GM18499 (cell line): ENCODE results near the gene ARHGAP42.

Experiments used
- ATAC-seq: cut with Tn5 transposase; IDR thresholded peaks from one replicate; pipeline ENCODE4 v1.9.1; 2021; ENCODE audit warnings: moderate number of reproducible peaks; ENCODE audit not compliant: insufficient read depth, unreplicated experiment

The ARHGAP42 gene

DNA sequence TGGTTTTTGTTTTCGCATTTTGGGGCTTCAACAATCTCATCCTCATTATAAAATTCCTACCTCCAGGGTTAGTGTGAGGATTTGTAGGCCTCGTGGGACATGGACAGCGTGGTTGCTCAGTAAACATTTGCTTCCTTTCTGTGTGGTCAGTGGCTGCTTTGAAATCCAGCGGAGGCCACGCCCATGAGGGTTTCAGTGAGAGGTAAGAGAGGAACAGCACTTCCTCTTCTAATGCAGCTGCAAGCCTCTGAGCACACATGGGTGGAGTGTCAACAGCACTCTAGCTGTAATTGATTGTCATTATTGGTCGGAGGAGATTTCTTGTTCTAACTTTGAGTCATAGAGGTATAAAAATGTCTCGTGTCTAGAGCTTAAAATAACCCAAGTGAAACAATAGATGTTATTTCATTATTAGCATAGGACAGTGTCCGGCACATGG lies 6.0 kb upstream of the ARHGAP42 start:
- peak; percentile 100 for ATAC-seq

DNA sequence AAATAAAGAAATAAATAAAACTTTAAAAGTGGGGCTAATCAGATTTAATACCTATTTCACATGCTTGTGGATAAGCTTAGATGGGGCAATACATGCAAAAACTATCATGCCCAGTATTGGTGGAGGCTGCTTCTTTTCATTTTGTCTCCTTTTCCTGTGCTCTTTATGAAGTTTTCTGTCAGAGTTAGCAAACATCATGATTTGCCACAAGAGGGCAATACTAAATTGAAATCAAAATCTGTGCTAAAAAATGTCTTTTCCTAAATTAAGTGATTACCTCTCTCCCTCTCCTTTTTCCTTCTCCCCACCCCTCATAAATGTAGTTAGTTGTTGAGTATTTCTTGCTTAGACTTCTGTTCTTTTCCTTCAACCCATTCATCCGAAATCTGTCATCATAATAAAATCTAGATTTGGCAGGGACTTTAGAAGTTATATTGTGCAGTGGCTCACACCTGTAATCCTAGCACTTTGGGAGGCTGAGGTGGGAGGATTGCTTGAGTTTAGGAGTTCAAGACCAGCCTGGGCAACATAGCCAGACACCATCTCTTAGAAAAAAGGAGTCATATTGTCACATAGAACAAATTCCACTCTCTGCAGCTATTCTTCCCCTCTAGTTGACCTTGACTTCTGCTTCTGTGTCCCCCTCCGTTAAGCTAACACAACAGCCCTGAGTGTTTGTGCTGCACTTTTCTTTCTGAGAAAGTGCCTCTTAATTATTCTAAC lies 4.7 kb upstream of the ARHGAP42 start:
- no peak for ATAC-seq

GRCh38 chr11:100683126-100683525 lies 4.0 kb upstream of the ARHGAP42 start:
- ATAC-seq: no peak

GRCh38 chr11:100684101-100685065 lies 2.7 kb upstream of the ARHGAP42 start:
- no peak for ATAC-seq

- ATAC-seq: no peak
These were observed 523 bp upstream of the ARHGAP42 start for GRCh38 chr11:100686476-100687053.

GRCh38 chr11:100687630-100688395 lies 725 bp downstream of the ARHGAP42 start:
- ATAC-seq: peak; percentile 47

- no peak for ATAC-seq
These were observed 2.1 kb downstream of the ARHGAP42 start for GRCh38 chr11:100689141-100689540.

- ATAC-seq: no peak
These were observed 5.0 kb downstream of the ARHGAP42 start for GRCh38 chr11:100691896-100692653.

GRCh38 chr11:100695911-100696310 lies 8.8 kb downstream of the ARHGAP42 start:
- no peak for ATAC-seq

DNA sequence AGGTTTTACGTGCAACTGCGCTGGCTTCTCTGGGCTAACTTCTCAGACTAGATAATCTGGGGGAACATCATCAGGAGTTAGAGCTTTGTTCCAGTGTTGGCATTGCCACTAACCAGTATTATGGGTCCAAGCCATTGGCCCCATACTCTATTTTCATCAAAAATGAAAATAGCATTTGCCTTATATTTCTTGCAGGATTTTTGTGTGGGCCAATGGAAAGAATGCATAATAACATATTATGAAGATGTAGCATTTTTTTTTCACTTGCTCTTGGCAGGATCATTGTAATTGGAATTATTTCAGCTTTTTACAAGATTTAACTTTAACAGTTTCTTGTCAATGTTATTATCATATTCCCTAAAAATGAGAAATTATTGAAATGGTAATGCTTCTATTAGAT lies 16.1 kb downstream of the ARHGAP42 start:
- no peak for ATAC-seq

GRCh38 chr11:100703801-100704575 lies 16.9 kb downstream of the ARHGAP42 start:
- ATAC-seq: no peak

DNA sequence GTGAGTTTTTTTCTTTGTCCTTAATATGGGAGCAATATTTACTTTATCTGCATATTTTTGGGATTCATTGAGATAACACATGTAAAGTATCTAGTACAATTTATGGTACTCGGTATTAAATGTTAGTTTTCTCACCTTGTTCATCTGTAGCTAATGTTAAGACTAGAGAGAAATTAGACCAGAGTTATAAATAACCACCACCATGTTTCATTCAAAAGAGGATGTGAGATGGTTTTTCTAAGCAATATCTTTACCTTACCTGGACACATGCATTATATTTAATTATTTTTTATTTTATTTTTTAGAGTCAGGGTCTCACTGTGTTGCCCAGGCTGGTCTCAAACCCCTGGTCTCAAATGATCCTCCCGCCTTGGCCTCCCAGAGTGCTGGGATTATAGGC lies 18.4 kb downstream of the ARHGAP42 start:
- peak; percentile 41 for ATAC-seq

GRCh38 chr11:100706179-100706578 lies 19.1 kb downstream of the ARHGAP42 start:
- peak; percentile 57 for ATAC-seq

DNA sequence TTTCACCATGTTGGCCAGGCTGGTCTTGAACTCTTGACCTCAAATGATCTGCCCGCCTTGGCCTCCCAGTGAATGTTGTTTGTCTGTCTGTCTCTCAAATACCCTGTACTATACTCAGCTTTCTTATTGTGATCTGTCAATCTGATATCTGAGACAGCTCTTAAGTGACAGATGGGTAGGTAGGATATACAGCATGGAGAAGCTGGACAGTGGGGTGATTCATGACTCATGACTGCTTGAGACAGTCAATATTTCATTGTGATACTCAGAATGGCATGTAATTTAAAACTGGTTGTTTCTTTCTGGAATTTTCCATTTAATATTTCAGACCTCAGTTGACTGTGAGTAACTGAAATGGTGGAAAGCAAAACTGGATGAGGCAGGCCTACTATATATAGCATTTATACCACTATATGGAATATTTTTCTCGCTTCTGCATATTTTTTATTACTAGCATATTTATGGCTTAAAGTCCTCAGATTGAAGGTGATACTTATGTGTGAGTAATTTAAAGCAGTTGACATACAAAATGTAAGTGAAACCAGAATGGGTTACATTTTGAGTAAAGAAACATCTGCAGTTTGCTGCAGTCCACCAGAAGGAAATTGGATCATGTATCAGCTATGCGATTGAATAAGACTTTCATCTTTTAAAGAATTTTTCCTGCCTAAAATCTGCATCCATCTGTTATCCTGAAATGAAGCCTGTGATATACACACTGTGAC lies 22.3 kb downstream of the ARHGAP42 start:
- peak; percentile 70 for ATAC-seq

DNA sequence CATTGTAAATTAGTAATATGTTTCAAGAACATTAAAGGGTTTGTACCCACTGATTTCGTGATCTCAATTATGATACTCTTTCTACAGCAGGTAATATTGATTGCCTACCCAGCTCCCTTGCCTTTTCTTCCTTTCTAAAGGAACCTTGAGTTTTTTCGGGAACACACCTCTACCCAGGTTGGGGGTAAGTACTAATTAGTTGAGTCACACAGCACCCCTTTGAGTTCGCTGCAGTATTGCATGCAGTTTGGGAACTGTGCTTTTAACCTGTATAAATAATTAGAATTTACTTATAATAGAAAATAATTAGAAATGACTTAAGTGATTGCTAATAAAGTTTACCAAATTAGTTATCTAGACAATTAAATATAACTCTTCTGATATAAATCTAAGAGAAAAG lies 24.9 kb downstream of the ARHGAP42 start:
- no peak for ATAC-seq

GRCh38 chr11:100712583-100712982 lies 25.5 kb downstream of the ARHGAP42 start:
- ATAC-seq: no peak

DNA sequence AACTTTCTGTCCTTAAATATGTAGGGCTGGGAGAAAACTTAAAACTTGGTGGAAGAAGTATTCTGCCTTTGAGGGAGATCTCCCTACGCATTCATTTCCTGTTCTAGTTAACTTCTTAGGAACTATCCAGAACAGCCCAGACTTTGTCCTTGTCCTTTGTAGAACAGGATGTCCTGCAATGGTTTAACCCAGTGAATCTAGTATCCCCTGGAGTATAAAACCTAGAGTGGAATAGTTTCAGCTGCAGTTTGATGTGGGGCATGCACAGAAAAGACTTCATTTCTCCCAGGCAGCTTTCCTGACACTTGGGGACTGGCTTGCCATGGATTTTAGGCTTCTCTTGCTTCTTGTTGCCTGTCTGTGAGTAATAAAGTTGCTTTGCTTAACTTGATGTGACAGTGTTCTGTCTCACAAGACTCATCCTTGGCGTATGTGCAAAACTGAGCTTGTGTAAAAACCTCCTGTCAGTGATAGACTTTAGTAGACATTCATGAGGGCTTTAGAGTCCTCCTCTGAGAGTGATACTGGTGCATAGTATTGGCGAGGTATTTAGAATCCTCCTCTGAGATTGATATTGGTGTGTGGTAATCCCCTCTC lies 28.2 kb downstream of the ARHGAP42 start:
- ATAC-seq: no peak

DNA sequence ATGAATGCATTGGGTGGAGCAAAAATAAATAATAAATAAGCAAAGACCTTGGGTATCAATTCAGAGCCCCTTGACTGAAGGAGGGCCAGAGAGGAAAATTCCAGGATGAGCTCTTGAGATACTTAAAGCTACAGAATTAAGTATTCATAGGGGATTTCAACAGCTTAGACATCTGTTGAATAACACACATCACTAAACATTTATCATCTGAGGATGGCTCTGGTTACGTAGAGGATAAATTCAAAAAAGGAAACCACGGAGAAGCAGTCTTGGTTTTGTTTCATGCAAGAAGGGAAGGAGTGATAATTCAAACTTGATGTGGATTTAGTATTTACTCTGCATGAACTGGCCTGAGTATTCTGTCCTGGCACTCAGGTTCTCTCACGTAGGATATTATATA lies 29.8 kb downstream of the ARHGAP42 start:
- no peak for ATAC-seq
